H1 (cell line): Measurements from ENCODE around the gene CTRL. TPM values are rescaled to one million over a fixed set of nuclear protein-coding genes. Genes with fewer than 3 reads are reported as not detected.

Experiments used
- CTCF ChIA-PET: fragments of 300-600 bp; sonication (Branson Sonifier 250); formaldehyde crosslinking; loops from one replicate; lab custom pipeline; 2021; ENCODE audit not compliant: partially characterized antibody; lab: Charles Lee
- POLR2A ChIA-PET: fragments of 300-600 bp; sonication (Branson Sonifier 250); formaldehyde crosslinking; loops from one replicate; lab custom pipeline; 2021; ENCODE audit warnings: inconsistent platforms; ENCODE audit not compliant: partially characterized antibody; lab: Charles Lee
- DNase-seq, 2 experiments: peaks; one replicate each; pipeline versions ENCODE4 v3.0.0 to v3.0.0-alpha.2; 2010 to 2022; ENCODE audit warnings: low spot score in 2 of 2, low read depth in 1 of 2, mixed read lengths in 1 of 2
- FAIRE-seq: peaks from 2 replicates; lab custom pipeline; 2011; peaks lifted over from hg19 to GRCh38; lab: Jason Lieb, UNC
- H2AFZ ChIP-seq: 2 replicates; pipeline ENCODE4 v1.8.1; 2012; ENCODE audit warnings: low read length, inconsistent platforms
- H2AK5ac ChIP-seq: 2 replicates; pipeline ENCODE4 v1.6.1; 2013; ENCODE audit warnings: low read depth, low read length
- H2BK120ac ChIP-seq: replicated peaks from 2 replicates; pipeline ENCODE3; 2013; ENCODE audit warnings: low read depth, low read length, inconsistent platforms
- H2BK12ac ChIP-seq: 2 replicates; pipeline ENCODE4 v1.6.1; 2013; ENCODE audit warnings: low read depth, low read length
- H2BK15ac ChIP-seq: 2 replicates; pipeline ENCODE4 v1.6.1; 2013; ENCODE audit warnings: low read length
- H2BK20ac ChIP-seq: 2 replicates; pipeline ENCODE4 v1.6.1; 2013; ENCODE audit warnings: low read length
- H2BK5ac ChIP-seq: 2 replicates; pipeline ENCODE4 v1.6.1; 2013; ENCODE audit warnings: low read depth, low read length
- H3K14ac ChIP-seq: 2 replicates; pipeline ENCODE4 v1.6.1; 2013; ENCODE audit warnings: inconsistent platforms; ENCODE audit not compliant: insufficient read length
- H3K18ac ChIP-seq: 2 replicates; pipeline ENCODE4 v1.6.1; 2013; ENCODE audit warnings: low read length; ENCODE audit errors: extremely low read depth
- H3K23ac ChIP-seq: 2 replicates; pipeline ENCODE4 v1.6.1; 2013; ENCODE audit warnings: inconsistent platforms; ENCODE audit not compliant: insufficient read length
- H3K23me2 ChIP-seq: 2 replicates; pipeline ENCODE4 v1.6.1; 2013; ENCODE audit warnings: low read depth, low read length
- H3K27ac ChIP-seq: 2 replicates; pipeline ENCODE4 v1.6.1; 2011; ENCODE audit warnings: low read depth, low read length, inconsistent platforms
- H3K27me3 ChIP-seq, 4 experiments: replicated peaks in 1 of 4; 1 replicate in 1 of 4; 2 replicates in 3 of 4; pipeline versions ENCODE4 v1.6.1 to v1.8.1; 2011 to 2013; ENCODE audit warnings: low read length in 3 of 4, mild to moderate bottlenecking in 3 of 4, inconsistent platforms in 2 of 4, mixed read lengths in 2 of 4, moderate library complexity in 1 of 4; ENCODE audit not compliant: control insufficient read depth in 3 of 4, insufficient read depth in 3 of 4; ENCODE audit errors: extremely low read depth in 1 of 4
- H3K36me3 ChIP-seq, 4 experiments: 2 replicates each; pipeline versions ENCODE4 v1.6.1 to v1.8.1; 2011 to 2013; ENCODE audit warnings: mild to moderate bottlenecking in 4 of 4, low read length in 3 of 4, moderate library complexity in 2 of 4, control low read depth in 1 of 4, inconsistent platforms in 1 of 4; ENCODE audit not compliant: insufficient read depth in 4 of 4, control insufficient read depth in 2 of 4
- H3K4ac ChIP-seq: replicated peaks from 2 replicates; pipeline ENCODE3; 2013; ENCODE audit warnings: low read length, low read depth, mixed read lengths, inconsistent platforms; ENCODE audit not compliant: insufficient read length
- H3K4me1 ChIP-seq, 4 experiments: replicated peaks in 1 of 4; 1 replicate in 1 of 4; 2 replicates in 3 of 4; pipeline versions ENCODE4 v1.6.1 to v1.8.1; 2011 to 2013; ENCODE audit warnings: low read length in 3 of 4, inconsistent platforms in 2 of 4, mixed read lengths in 1 of 4; ENCODE audit not compliant: insufficient read depth in 4 of 4, control insufficient read depth in 3 of 4
- H3K4me2 ChIP-seq, 2 experiments: 2 replicates each; pipeline versions ENCODE4 v1.6.1 to v1.8.1; 2011 to 2013; ENCODE audit warnings: low read depth in 2 of 2, low read length in 2 of 2, control low read depth in 1 of 2, inconsistent platforms in 1 of 2, mild to moderate bottlenecking in 1 of 2; ENCODE audit not compliant: insufficient read depth in 1 of 2
- H3K4me3 ChIP-seq, 4 experiments: fragments of 200-600, 300-600 bp in 1 of 4; sonication (generic), shearing (Covaris generic), sonication (Bioruptor Twin) in 1 of 4; 2 replicates each; pipeline versions ENCODE4 v1.5.1 to v1.8.1; 2011 to 2016; ENCODE audit warnings: low read length in 4 of 4, low read depth in 3 of 4, control low read depth in 2 of 4, inconsistent platforms in 2 of 4, mild to moderate bottlenecking in 2 of 4, mixed read lengths in 1 of 4, moderate library complexity in 1 of 4; ENCODE audit not compliant: insufficient read depth in 2 of 4; ENCODE audit errors: extremely low read depth in 1 of 4
- H3K56ac ChIP-seq: replicated peaks from 2 replicates; pipeline ENCODE3; 2013; ENCODE audit warnings: low read depth, mild to moderate bottlenecking, mixed read lengths, low read length, inconsistent platforms; ENCODE audit not compliant: insufficient read length
- H3K79me1 ChIP-seq: 2 replicates; pipeline ENCODE4 v1.6.1; 2013; ENCODE audit warnings: low read depth, low read length, control low read depth
- H3K79me2 ChIP-seq, 2 experiments: 2 replicates each; pipeline versions ENCODE4 v1.6.1 to v1.8.1; 2012 to 2013; ENCODE audit warnings: low read length in 2 of 2, mild to moderate bottlenecking in 2 of 2, inconsistent platforms in 1 of 2; ENCODE audit not compliant: insufficient read depth in 2 of 2, control insufficient read depth in 1 of 2
- H3K9ac ChIP-seq, 4 experiments: replicated peaks in 1 of 4; 1 replicate in 1 of 4; 2 replicates in 3 of 4; pipeline versions ENCODE4 v1.6.1 to v1.8.1; 2011 to 2013; ENCODE audit warnings: low read depth in 3 of 4, low read length in 3 of 4, control low read depth in 2 of 4, mild to moderate bottlenecking in 2 of 4, moderate library complexity in 2 of 4, inconsistent platforms in 1 of 4; ENCODE audit errors: extremely low read depth in 1 of 4
- H3K9me3 ChIP-seq, 2 experiments: 2 replicates each; pipeline versions ENCODE4 v1.6.1 to v1.8.1; 2012 to 2013; ENCODE audit warnings: mild to moderate bottlenecking in 2 of 2, moderate library complexity in 2 of 2, control low read depth in 1 of 2, inconsistent platforms in 1 of 2, low read depth in 1 of 2, low read length in 1 of 2, mixed read lengths in 1 of 2; ENCODE audit not compliant: insufficient read depth in 2 of 2
- H4K20me1 ChIP-seq, 2 experiments: replicated peaks in 1 of 2; 2 replicates each; pipeline versions ENCODE3 to v1.8.1; 2011 to 2013; ENCODE audit warnings: inconsistent platforms in 2 of 2, low read length in 2 of 2, mild to moderate bottlenecking in 1 of 2; ENCODE audit not compliant: insufficient read depth in 2 of 2, control insufficient read depth in 1 of 2
- H4K5ac ChIP-seq: 2 replicates; pipeline ENCODE4 v1.6.1; 2013; ENCODE audit warnings: low read length, low read depth, mixed read lengths, inconsistent platforms; ENCODE audit not compliant: insufficient read length
- H4K8ac ChIP-seq: 2 replicates; pipeline ENCODE4 v1.8.0; 2013; ENCODE audit warnings: mild to moderate bottlenecking, moderate library complexity, low read length, inconsistent platforms; ENCODE audit not compliant: insufficient read depth; ENCODE audit errors: extremely low read depth
- H4K91ac ChIP-seq: replicated peaks from 2 replicates; pipeline ENCODE3; 2013; ENCODE audit warnings: low read length, mixed read lengths, inconsistent platforms; ENCODE audit not compliant: insufficient read length
- BRCA1 ChIP-seq: IDR thresholded peaks from 2 replicates; pipeline ENCODE4 v1.6.1; 2012; ENCODE audit warnings: low read depth, low read length, improper control_type of control experiment
- EZH2 ChIP-seq: fragments of 200-600 bp; sonication (generic); IDR thresholded peaks from 2 replicates; pipeline ENCODE4 v1.7.1; 2012; ENCODE audit warnings: low read depth, mild to moderate bottlenecking, moderate library complexity, low read length, inconsistent platforms; ENCODE audit not compliant: severe bottlenecking
- GTF2F1 ChIP-seq: IDR thresholded peaks from 2 replicates; pipeline ENCODE4 v1.6.1; 2012; ENCODE audit warnings: low read depth, low read length, improper control_type of control experiment, borderline replicate concordance
- JUN ChIP-seq: IDR thresholded peaks from 2 replicates; pipeline ENCODE4 v1.6.1; 2011; ENCODE audit warnings: low read depth, mild to moderate bottlenecking, improper control_type of control experiment, low read length
- KDM1A ChIP-seq: fragments of 200-600, 300-600 bp; sonication (generic); IDR thresholded peaks from 2 replicates; pipeline ENCODE4 v1.7.1; 2016; ENCODE audit warnings: mild to moderate bottlenecking, low read length, borderline replicate concordance
- TBP ChIP-seq: IDR thresholded peaks from 2 replicates; pipeline ENCODE4 v1.6.1; 2011; ENCODE audit warnings: low read depth, low read length, improper control_type of control experiment
- WGBS, 2 experiments: shearing (Covaris generic) in 1 of 2; methylation state at CpG; one replicate each; pipeline versions ENCODE4 v1.1.6 to v1.1.7; 2013 to 2015; ENCODE audit warnings: low lambda C conversion rate in 2 of 2, mixed read lengths in 2 of 2, inconsistent platforms in 1 of 2, low coverage in 1 of 2, missing lambda C conversion rate in 1 of 2; ENCODE audit not compliant: insufficient replicate concordance in 2 of 2, insufficient coverage in 1 of 2, insufficient read length in 1 of 2; ENCODE audit errors: extremely low coverage in 1 of 2, missing lambda C conversion rate in 1 of 2; 5-methylcytosine and 5-hydroxymethylcytosine counted together
- polyA plus RNA-seq, 7 experiments: library from polyadenylated mRNA; depleted of rRNA in 3 of 7; stranded (reverse) in 5 of 7; unstranded in 2 of 7; fragments of >200 nt in 5 of 7; fragments of 200-250 nt in 2 of 7; gene quantifications; 1 replicate in 5 of 7; 2 replicates in 1 of 7; 4 replicates in 1 of 7; pipeline versions ENCODE4 v1.2.1 to v1.2.3, GENCODE V29; 2011 to 2013; ENCODE audit warnings: missing spikeins in 2 of 7, mixed read lengths in 2 of 7
- total RNA-seq: library from RNA; stranded (reverse); fragmentation: NEBNext Ultra II Directional; extraction: Animal tissue kit (Norgen Biotek cat#: 25700); gene quantifications from 2 replicates; pipeline ENCODE4 v1.2.1, GENCODE V29; 2021

The CTRL gene
- total and polyA plus RNA-seq, 2 of the 8 experiments (the other 6 are each of a cell fraction or from before 2014, with no cell fraction given), result 1.7 to 4.2 TPM

GRCh38 chr16:67882374-67883145, 49.1 kb downstream of the CTRL start:
- peaks cover 11 to 17% of the 10 kb centered on the region in 2 experiments for H4K20me1 ChIP-seq
- no peak for TF ChIP-seq KDM1A
- no peak for TF ChIP-seq JUN
- no peak for TF ChIP-seq EZH2
- TF ChIP-seq BRCA1, result no peak
- no peak for TF ChIP-seq TBP
- no peak for TF ChIP-seq GTF2F1
- TF ChIP-seq, all 59 proteins: peak for 0
- H3K4me1 ChIP-seq, result peaks cover 5 to 15% (median 11%) of the 10 kb centered on the region in 4 experiments

More at GRCh38 chr16:67882374-67883145, 49.1 kb downstream of the CTRL start:
- Histone ChIP-seq H3K9ac (no peak overlapping the region), H2BK5ac (no peak overlapping the region), H2BK20ac (no peak overlapping the region), H4K8ac (no peak overlapping the region; the same call in 1 of the 2 replicates), H2BK15ac (no peak overlapping the region), H3K9me3 (no peaks in the 10 kb centered on the region), H3K14ac (no peak overlapping the region), H2AK5ac (no peak overlapping the region), H3K18ac (no peak overlapping the region), H3K27me3 (no peaks in the 10 kb centered on the region), H3K79me1 (no peaks in the 10 kb centered on the region; the same call in 1 of the 2 replicates), H4K91ac (no peak overlapping the region), H3K4ac (no peak overlapping the region), H3K27ac (no peak overlapping the region), H2BK12ac (no peak overlapping the region), H2AFZ (no peak overlapping the region), H3K36me3 (peaks cover 31 to 53% (median 44%) of the 10 kb centered on the region in 4 experiments), H4K5ac (no peak overlapping the region), H3K23me2 (0 out of 2 replicates have a peak, but pooled peaks cover 2% of the 10 kb centered on the region), H3K4me2 (no peak overlapping the region), H2BK120ac (no peak overlapping the region), H3K4me3 (no peak overlapping the region), H3K56ac (no peak overlapping the region), H3K79me2 (no peaks in the 10 kb centered on the region), H3K23ac (no peak overlapping the region)
- WGBS, 2 experiments, result 93% methylated on average over 18 of the region's 18 CpGs; no CpG with 5 or more reads in 1 of the 2 experiments
- ChIA-PET POLR2A (interaction anchor here (0.6 to 6.3 kb wide), 9 partner anchors 9 to 53 kb away, joined by 3 to 45 read pairs (median 4); partner anchors contain the start of genes CTRL, EDC4, PSKH1 and PSMB10), CTCF (interaction anchor here (0.7 to 21.8 kb wide), 34 partner anchors 8 to 361 kb away, joined by 3 to 623 read pairs (median 6); partner anchors contain the start of genes CTRL, EDC4, LCAT and PSMB10)
- FAIRE-seq (no peak), DNase-seq (no peak)
